Stimulated activated CD8-positive, alpha-beta memory T cell treated with anti-CD3 and anti-CD28 coated beads, Interleukin-15, amount 100 ng/mL, for 1 hour (primary cell): ENCODE results near the gene LRRK2.
"Not testable (repeated sequence)": the region's sequence is repeated elsewhere in the genome, so short reads cannot be mapped to it uniquely, and the experiment has no call there.

Source experiments
- DNase-seq: peaks from one replicate; pipeline ENCODE4 v3.0.0-alpha.2; 2020; ENCODE audit warnings: low read depth

Gene LRRK2

DNA sequence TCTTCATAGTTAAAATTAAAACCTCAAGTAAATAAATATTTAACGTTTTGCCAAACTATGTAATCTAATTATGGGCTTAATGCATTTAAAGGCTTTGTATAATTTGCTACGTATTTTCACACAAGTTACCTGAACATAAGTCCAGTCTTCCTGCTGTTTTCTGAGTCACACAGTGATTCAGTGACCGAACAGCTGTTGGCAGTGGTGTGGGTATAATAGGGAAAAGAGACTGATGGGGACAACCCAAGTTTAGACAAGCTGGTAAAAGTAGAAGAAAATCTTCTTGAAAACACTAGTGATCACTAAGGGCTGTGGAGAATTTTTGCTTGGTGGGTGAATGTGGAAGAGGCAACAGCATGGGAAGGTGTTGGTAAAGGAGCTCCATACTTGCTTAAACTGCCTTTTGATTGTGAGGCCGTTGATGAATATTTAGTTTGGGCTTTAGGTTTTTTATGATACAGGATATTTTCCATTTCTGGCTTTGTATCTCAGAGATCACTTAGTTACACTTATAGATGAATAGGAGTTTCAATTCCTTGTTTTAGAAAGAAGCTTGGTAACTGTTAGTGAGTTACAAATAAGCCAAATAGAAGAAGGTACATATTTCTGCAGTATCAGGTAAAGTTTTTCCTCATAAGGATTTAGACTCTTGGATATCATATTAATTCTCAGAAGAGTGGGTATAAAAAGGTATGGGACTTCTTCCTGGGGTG lies 23.9 kb downstream of the LRRK2 start:
- DNase-seq: no peak

DNA sequence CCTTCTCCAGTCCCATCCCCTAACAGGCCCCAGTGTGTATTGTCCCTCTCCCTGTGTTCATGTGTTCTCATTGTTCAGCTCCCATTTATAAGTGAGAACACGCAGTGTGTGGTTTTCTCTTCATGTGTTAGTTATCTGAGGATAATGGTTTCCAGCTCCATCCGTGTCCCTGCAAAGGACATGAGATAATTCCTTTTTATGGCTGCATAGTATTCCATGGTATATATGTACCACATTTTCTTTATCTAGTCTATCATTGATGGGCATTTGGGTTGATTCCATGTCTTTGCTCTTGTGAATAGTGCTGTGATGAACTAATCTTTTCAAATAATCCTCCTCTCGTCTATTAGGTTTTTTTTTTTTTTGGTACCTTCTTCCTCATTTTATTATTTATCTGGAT lies 25.9 kb downstream of the LRRK2 start:
- DNase-seq: not testable (repeated sequence)

DNA sequence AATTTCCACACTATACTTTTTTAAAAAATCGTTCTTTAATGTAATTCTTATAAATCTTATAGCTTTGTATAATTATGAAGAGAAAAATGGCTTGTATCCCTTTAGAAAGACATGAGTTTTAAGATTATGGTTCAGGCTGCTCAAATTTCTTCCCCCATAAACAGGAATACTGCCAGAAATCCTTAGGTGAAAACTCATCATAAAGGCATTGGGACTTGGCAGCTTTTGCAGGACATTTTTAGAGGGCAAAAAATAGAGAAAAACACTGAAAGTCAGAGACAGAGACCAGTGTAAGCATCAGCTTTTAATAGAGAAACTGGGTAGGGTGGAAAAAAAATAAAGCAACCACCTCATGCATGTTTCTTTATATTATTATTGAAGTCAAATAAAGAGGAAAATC lies 29.1 kb downstream of the LRRK2 start:
- DNase-seq: no peak

DNA sequence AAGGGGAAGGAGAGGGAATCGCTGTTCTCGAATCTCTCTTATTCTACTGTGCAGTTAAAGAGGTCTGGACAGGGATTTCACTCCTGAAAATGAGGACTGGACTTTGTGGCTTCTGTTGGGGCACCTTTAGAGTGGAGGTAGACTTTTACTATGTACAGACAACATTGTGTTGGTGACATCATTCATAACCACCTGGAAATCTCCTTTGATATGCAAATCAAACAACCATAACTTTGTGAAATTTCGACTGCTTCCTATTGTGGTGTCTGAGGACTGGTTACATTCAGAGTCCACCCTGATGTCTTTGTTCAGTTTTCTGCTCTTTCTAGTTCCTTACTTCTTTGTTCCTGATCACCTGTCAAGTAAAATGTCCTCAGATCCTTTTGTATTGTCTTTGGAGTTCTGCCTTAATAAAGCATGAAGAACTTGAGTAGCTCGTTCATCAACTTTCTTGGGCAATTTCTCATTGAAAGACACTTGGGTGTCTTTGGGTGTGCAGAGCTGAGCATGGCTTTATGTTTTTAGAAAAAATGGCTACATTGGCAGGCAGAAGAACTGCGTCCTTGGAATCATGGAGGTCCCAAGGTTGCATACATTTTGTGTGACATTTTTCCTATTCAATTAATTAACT lies 29.8 kb downstream of the LRRK2 start:
- no peak for DNase-seq

DNA sequence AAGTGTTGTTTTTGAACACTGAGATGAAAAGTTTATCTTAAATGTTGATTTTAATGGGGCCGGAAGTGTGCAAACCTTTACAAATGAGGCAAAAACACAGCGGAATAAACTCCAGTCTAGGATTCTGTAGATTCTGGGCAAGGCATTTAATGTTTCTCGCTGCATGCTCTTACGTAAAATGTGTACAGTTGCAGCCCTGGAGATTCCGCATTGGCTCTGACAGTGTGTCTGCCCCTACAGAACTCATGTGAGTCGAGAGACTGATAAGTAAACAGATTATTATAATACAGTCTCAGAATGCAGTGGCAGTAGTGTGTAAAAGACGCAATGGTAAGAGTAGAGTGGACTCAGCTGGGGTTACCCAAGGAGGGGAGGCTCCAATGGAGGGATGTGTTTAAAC lies 33.6 kb downstream of the LRRK2 start:
- DNase-seq: no peak

DNA sequence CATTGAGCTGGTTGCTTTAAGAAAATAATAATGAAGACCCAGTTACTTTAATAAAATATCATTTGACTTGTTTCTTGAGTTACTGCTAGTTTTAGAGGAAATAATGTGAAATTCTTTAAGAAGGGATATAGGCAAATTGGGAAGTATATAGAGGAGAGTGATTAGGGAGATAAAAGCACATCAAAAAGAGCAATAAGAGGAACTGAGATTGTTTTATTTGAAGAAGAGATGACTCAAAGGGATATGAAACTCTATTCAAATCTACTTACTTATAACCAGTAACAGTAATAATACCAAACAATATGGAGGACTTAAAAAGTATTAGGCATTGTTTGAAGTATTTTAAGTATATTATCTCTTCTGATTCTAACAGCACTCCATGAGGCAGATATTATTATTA lies 37.1 kb downstream of the LRRK2 start:
- no peak for DNase-seq

DNA sequence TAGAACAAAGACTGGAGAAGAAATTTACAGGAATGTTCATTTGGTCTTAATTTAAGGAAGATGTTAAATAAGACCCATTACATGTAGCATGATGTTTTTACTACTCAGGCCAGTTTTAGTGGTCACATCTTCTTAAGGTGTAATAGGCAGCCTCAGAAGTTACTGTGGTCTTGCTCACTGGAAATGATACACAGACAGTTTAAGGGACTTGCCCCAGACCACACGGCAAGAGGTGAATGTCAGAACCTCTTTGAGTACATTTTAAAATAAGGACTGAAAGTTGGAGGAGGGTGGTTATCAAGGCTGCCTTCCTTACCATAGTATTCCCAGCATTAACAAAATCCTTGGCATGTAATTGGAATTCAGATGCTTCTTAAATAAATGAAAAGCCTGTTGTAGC lies 37.9 kb downstream of the LRRK2 start:
- no peak for DNase-seq

DNA sequence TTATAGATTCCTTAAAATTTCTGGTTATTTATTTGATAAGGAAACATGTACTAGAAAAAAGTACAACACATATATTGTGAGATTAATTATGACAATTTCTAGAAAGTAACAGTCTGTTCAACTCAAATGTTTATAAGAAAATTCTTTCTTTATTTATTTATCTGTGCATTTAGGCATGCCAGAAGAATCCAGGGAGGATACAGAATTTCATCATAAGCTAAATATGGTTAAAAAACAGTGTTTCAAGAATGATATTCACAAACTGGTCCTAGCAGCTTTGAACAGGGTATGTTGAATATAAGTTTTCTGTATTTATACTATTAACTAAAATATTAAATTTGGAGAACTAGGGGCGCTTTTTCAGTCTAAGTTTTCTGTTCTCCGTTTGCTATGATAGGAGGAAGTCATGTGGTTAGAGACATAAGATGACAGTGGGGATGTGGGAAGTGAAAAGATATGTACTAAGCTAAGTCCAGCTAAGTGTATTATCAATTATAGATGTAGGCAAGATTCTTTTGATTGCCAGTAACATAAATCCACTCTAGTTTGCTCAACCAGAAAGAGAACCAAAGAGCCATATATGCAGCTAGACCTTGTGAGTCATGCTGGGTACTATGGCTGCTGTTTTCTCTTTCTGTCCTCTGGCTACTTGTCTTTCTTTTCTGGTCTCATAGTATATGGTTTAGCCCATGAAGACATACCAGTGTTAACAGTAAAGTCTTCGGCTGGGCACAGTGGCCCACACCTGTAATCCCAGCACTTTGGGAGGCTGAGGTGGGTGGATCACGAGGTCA lies 39.0 kb downstream of the LRRK2 start:
- no peak for DNase-seq

DNA sequence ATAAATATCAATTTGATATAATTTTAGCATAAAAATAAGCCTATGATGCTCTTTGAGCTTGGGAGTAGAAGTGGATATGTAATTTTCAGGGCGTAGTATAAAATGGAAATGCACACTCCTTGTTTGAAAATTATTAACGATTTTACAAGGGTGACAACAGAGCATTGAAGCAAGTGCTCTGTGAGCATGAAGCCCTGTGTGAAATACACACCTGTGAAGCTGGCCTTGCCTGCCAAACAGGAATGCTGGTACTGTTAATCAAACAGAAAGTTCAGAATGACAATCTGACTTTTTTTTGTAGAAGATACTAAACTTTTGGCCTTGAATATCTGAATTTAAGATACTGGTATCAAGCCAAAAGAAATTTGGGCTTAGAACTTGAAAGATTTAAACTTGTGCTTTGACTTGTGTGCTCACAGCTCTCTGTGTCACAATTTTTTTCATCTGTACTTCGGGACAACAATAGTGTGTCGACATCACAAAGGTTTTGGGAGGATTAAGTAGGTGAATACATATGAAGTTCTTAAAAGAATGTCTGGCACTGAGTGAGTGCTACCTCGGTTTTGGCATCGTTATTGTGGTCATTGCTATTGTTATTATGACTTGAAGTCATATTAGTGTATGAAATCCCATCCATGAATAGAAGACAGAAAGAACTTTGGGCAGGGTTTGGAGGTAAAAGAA lies 47.3 kb downstream of the LRRK2 start:
- DNase-seq: no peak

DNA sequence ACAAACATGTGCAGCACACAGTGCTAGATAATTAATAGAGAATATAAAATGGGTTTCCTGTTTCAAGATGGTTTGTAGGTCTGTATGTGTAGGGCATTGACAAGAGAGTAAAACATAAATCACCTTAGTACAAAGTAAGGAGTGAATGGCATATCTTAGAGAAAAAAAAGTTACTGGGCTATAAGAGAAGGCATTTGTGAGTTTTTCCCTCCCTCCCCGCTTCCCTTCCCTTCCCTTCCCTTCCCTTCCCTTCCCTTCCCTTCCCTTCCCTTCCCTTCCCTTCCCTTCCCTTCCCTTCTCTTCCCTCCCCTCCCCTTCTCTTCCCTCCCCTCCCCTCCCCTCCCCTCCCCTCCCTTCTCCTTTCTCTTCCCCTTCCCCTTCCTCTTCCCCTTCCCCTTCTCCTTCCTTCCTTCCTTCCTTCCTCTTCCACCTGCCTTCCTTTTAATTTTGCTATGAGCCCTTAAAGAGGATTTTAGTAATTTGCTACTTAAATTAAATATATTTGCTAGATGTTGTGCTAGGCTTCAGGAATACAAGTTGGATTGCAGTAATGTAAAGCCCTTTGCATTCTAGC lies 57.1 kb downstream of the LRRK2 start:
- DNase-seq: no peak

DNA sequence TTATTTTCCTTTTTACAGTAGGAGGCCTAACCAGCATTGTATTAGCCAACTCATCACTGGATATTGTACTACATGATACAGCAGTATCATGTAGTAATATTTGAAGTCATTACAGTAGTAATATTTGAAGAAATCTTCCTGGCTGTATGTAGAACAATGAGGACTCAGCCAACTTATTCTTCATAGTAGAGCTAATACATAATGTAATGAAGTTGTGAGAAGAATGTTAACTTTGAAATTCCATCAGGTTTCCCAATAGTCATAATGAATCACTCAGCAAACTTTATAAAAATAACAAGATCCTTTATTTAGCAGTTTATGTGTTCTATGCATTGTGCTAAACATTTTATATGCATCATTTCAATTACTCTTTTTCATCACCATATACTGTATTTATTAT lies 61.8 kb downstream of the LRRK2 start:
- DNase-seq: no peak

DNA sequence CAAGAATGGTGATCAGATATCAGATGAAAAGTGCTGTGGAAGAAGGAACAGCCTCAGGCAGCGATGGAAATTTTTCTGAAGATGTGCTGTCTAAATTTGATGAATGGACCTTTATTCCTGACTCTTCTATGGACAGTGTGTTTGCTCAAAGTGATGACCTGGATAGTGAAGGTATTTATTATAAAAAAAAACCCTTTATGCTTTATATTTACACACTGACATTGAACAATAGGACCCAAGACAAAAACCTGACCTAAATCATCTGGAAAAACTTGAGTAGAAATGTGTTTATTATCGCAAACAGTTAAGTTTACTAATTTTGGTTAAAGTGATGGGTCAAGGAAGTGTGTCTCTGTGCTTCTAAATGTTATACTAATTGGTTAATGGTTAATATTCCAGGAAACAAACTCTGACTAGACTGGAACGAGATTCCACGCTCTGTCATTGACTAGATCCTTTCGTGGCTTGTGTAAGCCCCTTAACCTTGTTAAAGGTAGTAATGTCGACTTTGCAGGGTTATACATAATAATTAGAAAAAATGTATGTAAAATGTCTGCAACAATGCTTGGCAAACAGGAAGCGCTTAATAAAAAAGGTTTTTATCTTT lies 62.7 kb downstream of the LRRK2 start:
- DNase-seq: no peak

DNA sequence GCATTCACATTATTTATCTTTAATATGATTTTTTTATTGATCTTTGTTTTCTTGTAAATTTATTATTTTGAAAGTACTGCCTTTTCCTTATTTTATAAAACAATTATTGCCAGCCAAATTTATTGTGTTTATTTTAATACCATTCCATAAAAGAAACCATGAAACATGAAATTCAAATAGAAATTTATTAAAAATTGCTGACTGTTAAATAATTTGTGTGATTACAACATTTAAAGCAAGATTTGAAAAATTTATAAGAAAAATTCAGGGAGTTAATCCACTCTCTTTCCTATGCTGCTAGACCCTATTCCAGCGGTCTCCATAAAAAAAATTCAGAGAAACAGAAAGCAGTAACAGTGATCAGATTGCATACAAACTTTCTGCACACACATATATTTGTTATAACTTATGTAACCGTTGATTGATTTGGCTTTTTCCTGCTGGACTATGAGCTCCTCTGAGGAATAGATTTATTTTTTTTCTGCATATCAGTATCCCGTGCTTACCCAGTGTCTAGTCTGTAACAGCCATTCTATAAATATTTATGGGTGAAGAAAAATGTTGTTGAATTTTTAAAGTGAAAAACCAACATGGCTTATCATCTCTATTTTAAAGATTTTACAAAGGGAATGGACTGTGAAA lies 68.1 kb downstream of the LRRK2 start:
- no peak for DNase-seq

DNA sequence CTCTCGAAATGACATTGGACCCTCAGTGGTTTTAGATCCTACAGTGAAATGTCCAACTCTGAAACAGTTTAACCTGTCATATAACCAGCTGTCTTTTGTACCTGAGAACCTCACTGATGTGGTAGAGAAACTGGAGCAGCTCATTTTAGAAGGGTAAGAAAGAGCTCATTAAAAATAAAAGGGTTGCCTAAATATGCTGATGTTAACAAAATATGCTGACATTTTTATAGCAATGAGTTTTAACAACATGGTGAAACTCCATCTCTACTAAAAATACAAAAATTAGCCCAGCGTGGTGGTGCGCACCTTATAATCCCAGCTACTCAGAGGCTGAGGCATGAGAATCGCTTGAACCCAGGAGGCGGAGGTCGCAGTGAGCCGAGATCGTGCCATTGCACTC lies 73.5 kb downstream of the LRRK2 start:
- no peak for DNase-seq

DNA sequence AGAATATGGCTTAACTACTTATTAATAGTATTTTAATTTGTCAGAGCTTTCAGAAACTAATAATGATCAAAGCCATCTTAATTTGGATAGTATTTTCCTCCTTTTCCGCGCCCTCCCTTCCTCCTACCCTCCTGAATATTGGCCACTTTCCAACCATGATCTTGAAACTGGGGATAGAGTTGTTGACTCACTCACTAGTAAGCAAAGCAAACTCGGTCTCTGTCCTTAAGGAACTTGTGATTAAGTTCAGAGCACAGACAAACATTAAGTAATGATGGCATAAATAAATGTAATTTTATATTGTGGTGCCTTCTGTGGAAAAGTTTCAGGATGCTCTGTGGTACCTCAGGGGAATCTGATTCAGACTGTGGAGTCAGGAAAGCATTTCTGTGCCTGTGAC lies 75.7 kb downstream of the LRRK2 start:
- DNase-seq: no peak

DNA sequence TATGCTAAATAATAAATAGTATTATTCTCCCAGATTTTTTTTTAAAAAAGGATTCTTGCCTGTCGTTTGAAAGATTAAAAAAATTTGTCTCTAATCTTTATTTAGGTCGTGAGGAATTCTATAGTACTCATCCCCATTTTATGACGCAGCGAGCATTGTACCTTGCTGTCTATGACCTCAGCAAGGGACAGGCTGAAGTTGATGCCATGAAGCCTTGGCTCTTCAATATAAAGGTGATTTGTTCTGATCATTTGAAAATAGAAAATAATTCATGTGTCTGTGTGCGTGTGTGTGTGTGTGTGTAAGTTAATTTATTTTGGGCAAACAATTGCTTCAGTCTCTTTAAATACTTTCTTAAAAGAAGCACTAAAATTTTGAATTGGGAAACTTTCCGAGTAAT lies 84.2 kb downstream of the LRRK2 start:
- no peak for DNase-seq

DNA sequence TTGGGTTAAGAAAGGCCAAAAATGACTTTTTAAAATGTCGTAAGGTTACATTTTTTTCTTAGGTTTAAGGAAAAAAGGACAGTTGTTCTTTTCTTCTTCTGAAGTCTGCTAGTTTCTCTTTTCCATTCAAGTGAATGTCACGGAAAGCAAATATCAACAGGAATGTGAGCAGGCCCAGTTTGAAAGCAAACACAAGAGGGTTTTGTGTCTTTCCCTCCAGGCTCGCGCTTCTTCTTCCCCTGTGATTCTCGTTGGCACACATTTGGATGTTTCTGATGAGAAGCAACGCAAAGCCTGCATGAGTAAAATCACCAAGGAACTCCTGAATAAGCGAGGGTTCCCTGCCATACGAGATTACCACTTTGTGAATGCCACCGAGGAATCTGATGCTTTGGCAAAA lies 85.4 kb downstream of the LRRK2 start:
- DNase-seq: no peak

DNA sequence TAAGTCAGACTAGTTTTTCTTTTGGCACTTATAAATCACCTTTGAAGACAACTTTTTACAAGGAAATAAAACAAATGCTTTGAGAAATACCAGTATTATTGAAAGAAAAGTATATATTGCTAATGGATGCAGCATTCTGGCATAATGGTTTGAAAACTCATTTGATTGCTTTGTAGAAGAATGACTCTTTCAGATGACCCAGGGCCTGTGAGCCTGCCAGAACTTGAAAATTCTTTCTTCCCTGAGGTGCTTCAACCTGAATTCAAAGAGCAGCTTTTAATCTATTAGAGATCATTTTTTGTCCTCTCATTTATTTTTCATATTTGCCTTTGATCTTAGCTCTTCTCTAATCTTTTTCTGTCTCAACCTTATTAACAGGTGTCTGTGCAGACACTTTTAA lies 87.4 kb downstream of the LRRK2 start:
- DNase-seq: no peak

DNA sequence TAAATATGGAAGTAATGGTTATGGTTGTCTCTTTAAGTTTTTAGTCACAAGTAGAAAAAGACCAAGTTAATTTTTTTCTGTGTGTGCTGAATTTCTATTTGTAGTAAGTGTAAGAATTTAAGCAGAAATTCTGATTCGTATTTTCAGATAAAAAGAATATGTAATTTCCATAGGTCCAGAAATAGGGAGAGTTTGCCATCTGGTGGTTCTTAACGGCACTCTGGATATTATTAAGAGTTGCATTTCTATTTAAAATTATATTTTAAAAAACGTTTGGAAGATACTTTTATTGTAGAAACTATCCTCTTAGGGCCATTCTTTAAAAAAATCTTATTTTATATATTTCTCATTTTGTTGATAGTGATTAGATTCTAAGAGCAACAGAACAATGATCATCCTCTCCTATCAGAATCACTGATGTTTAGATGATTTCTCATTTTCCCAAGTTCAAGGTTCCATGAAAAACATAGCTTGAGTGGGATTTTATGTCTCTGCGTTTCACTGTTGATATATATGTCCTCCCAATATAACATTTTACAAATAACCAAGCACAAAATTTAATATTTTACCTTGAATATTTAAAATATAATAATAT lies 88.3 kb downstream of the LRRK2 start:
- DNase-seq: no peak

DNA sequence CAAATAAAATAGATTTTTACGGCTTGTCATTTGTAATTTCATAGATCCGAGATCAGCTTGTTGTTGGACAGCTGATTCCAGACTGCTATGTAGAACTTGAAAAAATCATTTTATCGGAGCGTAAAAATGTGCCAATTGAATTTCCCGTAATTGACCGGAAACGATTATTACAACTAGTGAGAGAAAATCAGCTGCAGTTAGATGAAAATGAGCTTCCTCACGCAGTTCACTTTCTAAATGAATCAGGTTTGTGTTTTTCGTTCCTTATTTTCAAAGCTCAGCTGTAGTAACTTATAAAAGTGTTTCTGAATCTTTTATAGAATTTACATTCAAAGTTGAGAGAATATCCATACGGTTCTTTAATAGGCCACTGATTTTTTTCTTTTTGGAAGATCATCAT lies 89.1 kb downstream of the LRRK2 start:
- no peak for DNase-seq

DNA sequence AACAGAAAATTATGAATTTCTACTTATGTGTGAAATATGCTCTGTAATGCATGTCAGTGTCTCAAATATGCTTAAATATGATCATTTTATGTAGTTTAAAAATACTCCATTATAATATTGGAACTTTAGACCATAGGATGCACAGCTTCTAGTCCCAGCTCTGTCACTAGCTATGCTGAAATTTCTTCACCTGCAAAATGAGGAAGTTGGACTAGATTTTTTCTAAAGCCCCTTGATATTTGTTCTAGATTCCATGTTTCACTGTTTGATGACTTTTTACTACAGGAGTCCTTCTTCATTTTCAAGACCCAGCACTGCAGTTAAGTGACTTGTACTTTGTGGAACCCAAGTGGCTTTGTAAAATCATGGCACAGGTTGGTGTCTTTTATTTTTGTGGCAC lies 90.1 kb downstream of the LRRK2 start:
- no peak for DNase-seq
